DMS53 treated with DMSO at 0.1 percent for 48 hours (cell line): Measurements from ENCODE around the gene RNF126.
"Not testable (repeated sequence)": the region's sequence is repeated elsewhere in the genome, so short reads cannot be mapped to it uniquely, and the experiment has no call there.

Experiments
- DNase-seq: peaks from one replicate; lab custom pipeline; 2025; ENCODE audit not compliant: unreplicated experiment; lab: John Stamatoyannopoulos, UW

The RNF126 gene

GRCh38 chr19:629961-630714 is 32.9 kb downstream of the RNF126 start:
- DNase-seq: no peak

- not testable (repeated sequence) for DNase-seq
Measured at GRCh38 chr19:629515-629914, 33.5 kb downstream of the RNF126 start.

- DNase-seq: no peak
Measured at GRCh38 chr19:628168-628567, 34.8 kb downstream of the RNF126 start.

- not testable (repeated sequence) for DNase-seq
Measured at GRCh38 chr19:626566-626965, 36.4 kb downstream of the RNF126 start.

GRCh38 chr19:625257-625656 is 37.8 kb downstream of the RNF126 start:
- DNase-seq: no peak

DNA sequence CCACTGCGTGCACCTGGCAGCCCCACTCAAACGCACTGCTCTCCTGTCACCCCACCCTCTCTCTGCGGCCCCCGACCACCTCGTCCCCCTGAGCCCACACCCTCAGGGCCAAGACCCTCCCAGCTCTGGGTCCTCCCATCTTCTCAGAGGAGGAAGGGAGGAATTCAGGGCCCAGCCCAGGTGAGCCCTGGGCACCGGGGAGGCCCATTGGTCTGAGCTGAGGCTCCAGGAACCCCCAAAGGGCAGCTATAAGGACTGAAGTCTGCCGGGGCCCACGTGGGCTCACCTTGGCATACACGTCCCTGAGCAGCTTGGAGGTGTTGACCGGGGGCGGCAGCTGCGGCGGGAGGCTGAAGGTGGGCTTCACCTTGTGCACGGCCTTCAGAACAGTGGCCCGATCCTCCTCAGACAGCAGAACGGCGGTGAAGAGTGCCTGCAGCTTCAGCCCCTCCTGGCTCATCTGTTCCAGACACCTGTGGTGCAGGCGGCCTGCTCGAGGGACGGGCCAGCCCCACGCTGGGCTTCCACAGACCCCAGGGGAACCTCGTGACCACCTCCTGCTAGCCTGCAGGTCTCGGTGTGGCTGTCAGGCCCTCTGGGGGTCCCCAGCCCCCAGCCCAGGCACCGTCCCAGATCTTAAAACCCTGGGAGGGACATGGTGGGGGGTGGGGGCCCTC is 38.4 kb downstream of the RNF126 start:
- DNase-seq: no peak

DNA sequence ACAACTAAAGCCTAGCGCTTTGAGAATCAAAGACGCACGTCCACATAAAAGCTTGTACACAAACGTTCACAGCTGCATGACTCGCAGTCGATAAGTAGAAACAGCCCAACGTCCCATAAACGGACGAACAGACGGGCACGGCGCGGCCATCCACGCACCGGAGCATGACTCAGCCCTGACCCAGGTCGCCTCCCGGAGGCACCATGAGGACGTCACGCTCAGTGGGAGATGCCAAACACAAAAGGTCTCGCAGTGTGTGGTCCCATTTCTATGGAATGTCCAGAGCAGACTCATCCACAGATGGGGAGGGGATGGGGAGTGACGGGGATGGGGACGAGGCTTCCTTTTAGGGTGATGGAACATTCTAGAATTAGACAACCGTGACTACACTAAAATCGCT is 39.0 kb downstream of the RNF126 start:
- no peak for DNase-seq

DNA sequence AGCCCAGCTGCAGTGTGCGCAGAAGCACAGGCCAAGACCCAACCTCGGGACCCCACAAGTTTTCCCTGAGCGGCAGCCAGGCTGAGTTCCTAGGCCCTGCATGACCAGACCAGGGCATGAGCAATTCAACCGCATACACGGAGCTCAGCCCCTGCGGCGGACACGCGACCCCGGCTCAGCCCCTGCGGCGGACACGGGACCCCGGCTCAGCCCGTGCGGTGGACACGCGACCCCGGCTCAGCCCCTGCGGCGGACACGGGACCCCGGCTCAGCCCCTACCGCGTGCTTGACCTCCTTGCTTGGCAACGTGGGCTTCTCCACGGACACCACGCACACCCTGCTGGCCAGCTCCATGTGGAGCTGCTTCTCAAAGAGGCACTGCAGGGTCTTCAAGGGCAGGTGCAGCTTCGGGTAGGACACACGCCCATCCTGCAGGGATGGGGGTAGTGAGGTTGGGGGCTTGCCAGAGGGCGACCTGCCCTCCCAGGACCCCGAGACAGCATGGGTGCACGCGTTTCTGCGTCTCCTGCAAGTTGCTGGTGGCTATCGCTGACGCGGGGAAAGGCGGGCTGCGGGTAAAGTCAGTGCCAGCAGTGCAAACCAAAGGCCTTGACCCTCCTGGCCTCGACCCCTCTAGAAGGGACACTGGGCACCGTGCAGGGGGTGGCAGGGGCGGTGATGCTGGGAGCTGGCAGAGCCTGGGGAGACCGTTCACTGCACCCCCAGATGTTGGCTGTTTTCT is 39.7 kb downstream of the RNF126 start:
- DNase-seq: no peak

GRCh38 chr19:622666-623065 is 40.3 kb downstream of the RNF126 start:
- DNase-seq: no peak

- no peak for DNase-seq
Measured at GRCh38 chr19:621819-622218, 41.2 kb downstream of the RNF126 start.

DNA sequence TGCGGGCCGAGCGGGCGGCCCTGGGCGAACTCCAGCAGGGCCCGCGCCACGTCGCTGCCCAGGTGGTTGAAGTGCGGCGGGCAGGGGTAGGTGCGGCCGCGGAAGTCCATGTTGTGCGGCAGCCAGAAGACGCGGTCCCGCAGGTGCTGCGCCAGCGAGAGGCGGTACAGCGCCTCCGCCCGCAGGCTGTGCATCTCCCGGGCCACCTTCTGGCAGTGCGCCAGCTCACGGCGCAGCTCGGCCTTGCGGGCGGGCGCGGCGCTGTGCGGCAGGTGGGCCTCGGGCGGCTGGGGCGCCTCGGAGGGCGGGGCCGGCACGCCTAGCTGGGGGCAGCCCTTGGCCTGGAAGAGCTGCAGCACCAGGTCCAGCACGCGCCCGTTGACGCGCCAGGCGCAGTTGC is 41.8 kb downstream of the RNF126 start:
- DNase-seq: not testable (repeated sequence)

- no peak for DNase-seq
Measured at GRCh38 chr19:620166-620862, 42.7 kb downstream of the RNF126 start.

GRCh38 chr19:619286-620002 is 43.6 kb downstream of the RNF126 start:
- DNase-seq: no peak

GRCh38 chr19:618674-619285 is 44.2 kb downstream of the RNF126 start:
- no peak for DNase-seq

DNA sequence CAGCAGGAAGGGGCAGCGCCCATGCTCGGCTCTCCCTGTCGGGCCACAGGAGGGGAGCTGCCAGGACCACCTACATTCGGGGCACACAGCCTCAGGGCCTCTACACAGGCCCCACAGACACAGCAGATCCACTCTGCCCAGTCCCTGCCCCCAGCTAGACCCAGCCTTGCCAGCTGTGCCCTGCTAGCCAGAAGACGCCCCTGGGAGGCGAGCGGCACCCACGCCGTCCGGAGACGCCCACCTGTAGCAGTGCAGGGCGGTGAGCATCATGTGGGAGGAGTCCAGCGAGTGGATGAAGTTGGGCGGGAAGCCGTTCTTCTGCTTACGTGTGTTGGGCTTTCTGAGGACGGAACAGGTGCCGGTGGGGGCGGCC is 44.8 kb downstream of the RNF126 start:
- no peak for DNase-seq

DNA sequence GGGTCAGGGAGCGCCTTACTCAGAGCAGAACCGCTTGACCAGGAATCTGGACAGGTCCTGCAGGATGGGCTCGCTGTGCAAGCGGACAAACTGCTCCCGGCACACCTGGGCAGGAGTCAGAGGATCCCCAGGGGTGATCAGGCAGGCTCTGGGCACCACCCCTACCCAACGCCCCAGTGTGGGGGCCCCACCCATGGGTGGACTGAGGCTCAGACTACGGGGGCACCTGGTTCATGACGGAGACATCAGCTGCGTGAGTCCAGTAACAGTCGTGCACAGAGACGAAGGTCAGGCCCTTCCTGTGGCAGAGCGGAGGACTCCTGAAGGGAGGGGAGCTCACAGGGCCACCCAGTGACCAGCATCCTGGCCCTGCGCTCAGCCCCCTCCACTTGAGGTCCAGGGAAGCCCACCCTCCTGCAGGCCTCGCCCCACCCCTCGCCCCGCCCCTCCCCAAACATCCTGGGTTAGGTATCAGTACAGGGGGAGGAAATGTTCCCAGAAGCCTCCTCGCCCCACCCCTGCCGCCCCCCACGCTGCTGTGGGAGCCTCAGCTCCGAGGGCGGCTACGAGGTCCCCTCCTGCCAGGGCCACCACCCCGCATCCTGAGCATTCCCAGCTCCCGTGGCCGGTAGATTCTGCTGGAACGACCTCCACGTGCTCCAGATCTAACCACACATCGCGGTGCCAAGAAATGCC is 45.3 kb downstream of the RNF126 start:
- DNase-seq: no peak

GRCh38 chr19:616747-617526 is 46.1 kb downstream of the RNF126 start:
- DNase-seq: no peak

DNA sequence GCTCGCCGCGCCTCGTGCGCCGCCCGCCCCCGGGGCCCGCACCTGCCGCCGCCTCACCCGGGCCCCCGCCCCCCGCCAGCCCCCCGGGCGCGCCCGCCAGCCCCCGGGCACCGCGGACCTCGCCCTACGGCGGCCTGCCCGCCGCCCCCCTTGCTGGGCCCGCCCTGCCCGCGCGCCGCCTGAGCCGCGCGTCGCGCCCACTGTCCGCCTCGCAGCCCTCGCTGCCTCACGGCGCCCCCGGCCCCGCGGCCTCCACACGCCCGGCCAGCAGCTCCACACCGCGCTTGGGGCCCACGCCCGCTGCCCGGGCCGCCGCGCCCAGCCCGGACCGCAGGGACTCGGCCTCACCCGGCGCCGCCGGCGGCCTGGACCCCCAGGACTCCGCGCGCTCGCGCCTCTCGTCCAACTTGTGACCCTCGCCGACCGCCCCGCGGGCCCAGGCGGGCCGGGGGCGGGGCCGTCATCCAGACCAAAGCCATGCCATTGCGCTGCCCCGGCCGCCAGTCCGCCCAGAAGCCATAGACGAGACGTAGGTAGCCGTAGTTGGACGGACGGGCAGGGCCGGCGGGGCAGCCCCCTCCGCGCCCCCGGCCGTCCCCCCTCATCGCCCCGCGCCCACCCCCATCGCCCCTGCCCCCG is 46.8 kb downstream of the RNF126 start:
- DNase-seq: no peak

- peak; percentile 10 for DNase-seq
Measured at GRCh38 chr19:615619-616018, 47.4 kb downstream of the RNF126 start.
